ENCODE data around the gene PCSK2. TPM values are rescaled to one million over a fixed set of nuclear protein-coding genes. Genes with fewer than 3 reads are reported as not detected.

Gene PCSK2
- total RNA-seq, 1 experiment from 2014 or later = not detected

DNA sequence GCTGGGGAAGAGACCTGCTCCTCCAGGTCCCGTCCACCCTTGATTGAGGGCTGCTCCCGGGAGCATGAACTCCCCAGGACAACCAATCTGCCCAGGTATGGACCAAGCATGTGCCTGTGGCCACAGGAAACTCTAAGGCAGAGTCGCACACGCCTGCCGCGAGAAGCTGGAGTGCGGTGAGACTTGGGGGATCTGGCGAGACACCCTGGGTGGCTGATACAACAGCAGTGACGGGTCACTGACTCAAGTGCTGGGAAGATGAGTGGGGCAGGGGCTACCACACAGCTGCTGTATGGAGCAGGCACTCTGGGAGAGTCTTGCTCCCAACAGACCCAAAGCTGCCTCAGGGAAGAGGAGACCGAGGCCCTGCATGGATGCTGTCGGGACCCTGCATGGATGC lies 264.2 kb downstream of the PCSK2 start:
- H3K4me2 ChIP-seq = no peak overlapping the region
- no peak overlapping the region for H2AFZ ChIP-seq
- H3K27ac ChIP-seq = no peak overlapping the region
- H3K36me3 ChIP-seq (ENCODE audit: low read depth) = no peaks in the 10 kb centered on the region
- TF ChIP-seq EZH2 (IDR thresholded peaks at IDR 0.05; ENCODE audit: low read depth) = no peak
- TF ChIP-seq, protein P1, sequence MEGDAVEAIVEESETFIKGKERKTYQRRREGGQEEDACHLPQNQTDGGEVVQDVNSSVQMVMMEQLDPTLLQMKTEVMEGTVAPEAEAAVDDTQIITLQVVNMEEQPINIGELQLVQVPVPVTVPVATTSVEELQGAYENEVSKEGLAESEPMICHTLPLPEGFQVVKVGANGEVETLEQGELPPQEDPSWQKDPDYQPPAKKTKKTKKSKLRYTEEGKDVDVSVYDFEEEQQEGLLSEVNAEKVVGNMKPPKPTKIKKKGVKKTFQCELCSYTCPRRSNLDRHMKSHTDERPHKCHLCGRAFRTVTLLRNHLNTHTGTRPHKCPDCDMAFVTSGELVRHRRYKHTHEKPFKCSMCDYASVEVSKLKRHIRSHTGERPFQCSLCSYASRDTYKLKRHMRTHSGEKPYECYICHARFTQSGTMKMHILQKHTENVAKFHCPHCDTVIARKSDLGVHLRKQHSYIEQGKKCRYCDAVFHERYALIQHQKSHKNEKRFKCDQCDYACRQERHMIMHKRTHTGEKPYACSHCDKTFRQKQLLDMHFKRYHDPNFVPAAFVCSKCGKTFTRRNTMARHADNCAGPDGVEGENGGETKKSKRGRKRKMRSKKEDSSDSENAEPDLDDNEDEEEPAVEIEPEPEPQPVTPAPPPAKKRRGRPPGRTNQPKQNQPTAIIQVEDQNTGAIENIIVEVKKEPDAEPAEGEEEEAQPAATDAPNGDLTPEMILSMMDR (conservative IDR thresholded peaks at IDR 0.05) = no peak
- H3K27me3 ChIP-seq (ENCODE audit: insufficient read depth, low read depth) = peaks cover 67% of the 10 kb centered on the region
- H4K20me1 ChIP-seq (ENCODE audit: insufficient read depth) = no peaks in the 10 kb centered on the region
- POLR2A ChIA-PET (ENCODE audit: unreplicated experiment) = no interaction called here
- CTCF ChIA-PET = no interaction called here
- H3K4me1 ChIP-seq (replicated peaks; ENCODE audit: insufficient read depth) = no peaks in the 10 kb centered on the region
- BruUV-seq (replicated peaks) = no TSS peak
- H3F3A ChIP-seq (ENCODE audit: insufficient read depth, low read depth) = no peaks in the 10 kb centered on the region
- intact Hi-C loops (cut with micrococcal nuclease; ENCODE audit: unreplicated experiment) = no loop called here
- no peak overlapping the region for H3K4me3 ChIP-seq
- H3K79me2 ChIP-seq (ENCODE audit: low read depth) = no peaks in the 10 kb centered on the region
- no peak for DNase-seq
- no peaks in the 10 kb centered on the region for H3K9me3 ChIP-seq (ENCODE audit: insufficient read depth, low read depth)
- no peaks in the 10 kb centered on the region for H3K9me2 ChIP-seq (ENCODE audit: insufficient read depth)

DNA sequence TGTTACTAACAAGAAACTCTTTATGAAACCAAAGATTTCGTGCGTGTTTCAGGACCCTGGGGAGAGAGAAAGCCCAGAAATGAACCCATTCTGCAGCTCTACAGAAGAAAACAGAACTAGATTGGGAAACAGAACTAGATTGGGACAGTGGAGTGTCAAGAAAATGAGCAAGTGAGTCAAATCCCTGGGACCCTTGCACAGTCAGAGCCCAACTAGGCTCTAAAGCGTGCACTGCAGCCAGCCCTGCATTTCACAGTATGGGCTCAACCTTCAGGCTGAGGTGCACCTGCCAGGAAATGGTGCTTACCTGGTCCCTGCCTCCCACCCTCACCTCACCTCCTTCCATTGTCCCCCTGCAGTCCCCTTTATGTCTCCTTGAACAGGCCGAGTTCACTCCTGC lies 264.6 kb downstream of the PCSK2 start:
- Histone ChIP-seq H3K9me2 (ENCODE audit: insufficient read depth) (no peaks in the 10 kb centered on the region), H4K20me1 (ENCODE audit: insufficient read depth) (no peaks in the 10 kb centered on the region), H3K4me3 (no peak overlapping the region), H3K4me2 (no peak overlapping the region), H3K27me3 (ENCODE audit: insufficient read depth, low read depth) (peaks cover 63% of the 10 kb centered on the region), H3K36me3 (ENCODE audit: low read depth) (no peaks in the 10 kb centered on the region), H3K9me3 (ENCODE audit: insufficient read depth, low read depth) (no peaks in the 10 kb centered on the region), H3F3A (ENCODE audit: insufficient read depth, low read depth) (no peaks in the 10 kb centered on the region), H3K27ac (no peak overlapping the region), H3K4me1 (replicated peaks; ENCODE audit: insufficient read depth) (no peaks in the 10 kb centered on the region), H3K79me2 (ENCODE audit: low read depth) (no peaks in the 10 kb centered on the region), H2AFZ (no peak overlapping the region)
- no peak for DNase-seq
- no peak for TF ChIP-seq EZH2 (IDR thresholded peaks at IDR 0.05; ENCODE audit: low read depth)
- TF ChIP-seq, protein P1 (conservative IDR thresholded peaks at IDR 0.05) = no peak
- POLR2A ChIA-PET (ENCODE audit: unreplicated experiment) = interaction anchor here (0.7 kb wide), 1 partner anchor 927 kb away, joined by 3 read pairs; no protein-coding TSS in a partner anchor
- no TSS peak for BruUV-seq (replicated peaks)
- CTCF ChIA-PET = no interaction called here
- intact Hi-C loops (cut with micrococcal nuclease; ENCODE audit: unreplicated experiment) = no loop called here

DNA sequence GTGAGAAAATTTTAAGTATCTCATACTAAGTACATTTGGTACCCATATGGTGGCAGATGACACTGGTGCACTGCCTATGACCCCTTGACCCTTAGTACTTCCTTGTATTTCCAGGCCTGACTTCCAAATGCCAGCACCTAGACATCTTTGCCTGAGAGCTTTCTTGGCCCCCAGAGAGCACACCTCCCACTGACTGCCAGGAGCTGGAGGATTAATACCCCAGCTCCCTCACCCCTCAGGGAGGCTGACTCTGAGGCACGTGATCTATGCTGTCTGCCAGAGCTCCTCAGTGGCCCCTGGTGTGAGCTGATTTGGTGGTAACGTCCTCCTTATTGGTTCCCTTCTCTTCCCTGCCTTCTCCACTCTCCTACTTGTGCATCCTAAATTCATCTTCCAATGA lies 266.3 kb downstream of the PCSK2 start:
- Histone ChIP-seq H3F3A (ENCODE audit: insufficient read depth, low read depth) (no peaks in the 10 kb centered on the region), H3K9me3 (ENCODE audit: insufficient read depth, low read depth) (no peaks in the 10 kb centered on the region), H3K27me3 (ENCODE audit: insufficient read depth, low read depth) (peaks cover 54% of the 10 kb centered on the region), H3K4me2 (no peak overlapping the region), H3K9me2 (ENCODE audit: insufficient read depth) (no peaks in the 10 kb centered on the region), H2AFZ (no peak overlapping the region), H3K27ac (no peak overlapping the region), H3K79me2 (ENCODE audit: low read depth) (no peaks in the 10 kb centered on the region), H3K4me1 (replicated peaks; ENCODE audit: insufficient read depth) (no peaks in the 10 kb centered on the region), H3K4me3 (no peak overlapping the region), H4K20me1 (ENCODE audit: insufficient read depth) (no peaks in the 10 kb centered on the region), H3K36me3 (ENCODE audit: low read depth) (no peaks in the 10 kb centered on the region)
- ChIA-PET POLR2A (ENCODE audit: unreplicated experiment) (no interaction called here), CTCF (no interaction called here)
- intact Hi-C loops (cut with micrococcal nuclease; ENCODE audit: unreplicated experiment) = no loop called here
- no TSS peak for BruUV-seq (replicated peaks)
- TF ChIP-seq, protein P1 (conservative IDR thresholded peaks at IDR 0.05) = no peak
- TF ChIP-seq EZH2 (IDR thresholded peaks at IDR 0.05; ENCODE audit: low read depth) = no peak
- no peak for DNase-seq

All from PC-9 (cell line).